Tibial artery (tissue), 4 donors: ENCODE measurements around the gene GSG1L.
A peak's percentile ranks its signal among the peaks of the same experiment; 100 is the strongest.

Experiments
- DNase-seq, 2 donors: peaks; one replicate each; pipeline ENCODE4 v3.0.0-alpha.2; 2019
- H3K27ac ChIP-seq, 2 donors: fragments of 200-600 bp; sonication (generic) in 1 of 2; 1 replicate in 1 of 2; 2 replicates in 1 of 2; pipeline ENCODE4 v1.5.1; 2018 to 2019; ENCODE audit warnings: mild to moderate bottlenecking in 1 of 2
- H3K27me3 ChIP-seq, 2 donors: fragments of 200-600 bp; sonication (generic) in 1 of 2; one replicate each; pipeline versions ENCODE4 v1.5.1 to v1.6.0; 2016 to 2019
- H3K36me3 ChIP-seq, 3 donors: fragments of 200-600 bp; sonication (generic) in 2 of 3; one replicate each; pipeline ENCODE4 v1.5.1; 2016 to 2019; ENCODE audit warnings: mild to moderate bottlenecking in 2 of 3
- H3K4me1 ChIP-seq, 4 donors: fragments of 200-600 bp; sonication (generic) in 2 of 4; 1 replicate in 3 of 4; 2 replicates in 1 of 4; pipeline ENCODE4 v1.5.1; 2016 to 2019
- H3K4me3 ChIP-seq, 2 donors: fragments of 200-600 bp; sonication (generic) in 1 of 2; 1 replicate in 1 of 2; 2 replicates in 1 of 2; pipeline ENCODE4 v1.5.1; 2018 to 2019; ENCODE audit warnings: mild to moderate bottlenecking in 2 of 2
- H3K9me3 ChIP-seq, 3 donors: fragments of 200-600 bp; sonication (generic) in 1 of 3; one replicate each; pipeline ENCODE4 v1.5.1; 2016 to 2019
- CTCF ChIP-seq, 2 experiments: fragments of 200-600 bp in 1 of 2; fragments of 450-650 bp in 1 of 2; IDR thresholded peaks; one replicate each; pipeline ENCODE4 v1.5.1; 2017 to 2019; ENCODE audit warnings: antibody characterized with exemption in 2 of 2, mild to moderate bottlenecking in 1 of 2, moderate library complexity in 1 of 2
- intact Hi-C: fragments of 100-400 bp; cut with DNase I; formaldehyde crosslinking; loops from one replicate; pipeline ENCODE4 v1.15.0; 2023; ENCODE audit warnings: low total_unique reads

The GSG1L gene

GRCh38 chr16:27819881-27820610 lies 243.5 kb downstream of the GSG1L start:
- no peak for TF ChIP-seq CTCF (IDR thresholded peaks at IDR 0.05)
- H3K9me3 ChIP-seq, result no peaks in the 10 kb centered on the region

GRCh38 chr16:27819356-27819755 lies 244.2 kb downstream of the GSG1L start:
- no peak overlapping the region for H3K4me3 ChIP-seq
- intact Hi-C loops, result no loop called here
- no peak for TF ChIP-seq CTCF (IDR thresholded peaks at IDR 0.05)
- H3K36me3 ChIP-seq, result no peaks in the 10 kb centered on the region
- no peak for DNase-seq
- H3K9me3 ChIP-seq, result no peaks in the 10 kb centered on the region
- H3K27ac ChIP-seq, result no peak overlapping the region
- no peaks in the 10 kb centered on the region for H3K4me1 ChIP-seq
- H3K27me3 ChIP-seq, result no peaks in the 10 kb centered on the region

More at GRCh38 chr16:27819881-27820610, 243.5 kb downstream of the GSG1L start:
- no peak for DNase-seq
- intact Hi-C loops, result no loop called here
- no peak overlapping the region for H3K4me3 ChIP-seq
- H3K27ac ChIP-seq, result no peak overlapping the region
- no peaks in the 10 kb centered on the region for H3K36me3 ChIP-seq
- no peaks in the 10 kb centered on the region for H3K27me3 ChIP-seq
- H3K4me1 ChIP-seq, result no peaks in the 10 kb centered on the region

- Histone ChIP-seq H3K4me1 (no peaks in the 10 kb centered on the region), H3K9me3 (no peaks in the 10 kb centered on the region), H3K36me3 (no peaks in the 10 kb centered on the region), H3K27me3 (no peaks in the 10 kb centered on the region), H3K4me3 (no peak overlapping the region), H3K27ac (no peak overlapping the region)
- no peak for DNase-seq
- intact Hi-C loops, result no loop called here
- no peak for TF ChIP-seq CTCF (IDR thresholded peaks at IDR 0.05)
Observed at GRCh38 chr16:27818246-27818645, 245.3 kb downstream of the GSG1L start.

- intact Hi-C loops, result no loop called here
- peak in 1 of 2 donors; percentile 5 for DNase-seq
Observed at GRCh38 chr16:27817038-27817437, 246.5 kb downstream of the GSG1L start.

GRCh38 chr16:27816561-27816960 lies 247.0 kb downstream of the GSG1L start:
- Histone ChIP-seq H3K4me1 (no peaks in the 10 kb centered on the region), H3K36me3 (no peaks in the 10 kb centered on the region), H3K4me3 (no peak overlapping the region), H3K27me3 (no peaks in the 10 kb centered on the region), H3K9me3 (no peaks in the 10 kb centered on the region), H3K27ac (no peak overlapping the region)
- DNase-seq, result peak in 1 of 2 donors; percentile 13
- TF ChIP-seq CTCF (IDR thresholded peaks at IDR 0.05), result no peak
- intact Hi-C loops, result no loop called here

More at GRCh38 chr16:27817038-27817437, 246.5 kb downstream of the GSG1L start:
- Histone ChIP-seq H3K4me3 (no peak overlapping the region), H3K9me3 (no peaks in the 10 kb centered on the region), H3K27ac (no peak overlapping the region), H3K36me3 (no peaks in the 10 kb centered on the region), H3K27me3 (no peaks in the 10 kb centered on the region), H3K4me1 (no peaks in the 10 kb centered on the region)
- no peak for TF ChIP-seq CTCF (IDR thresholded peaks at IDR 0.05)
